ENCODE measurements around the gene POU6F2. TPM values are rescaled to one million over a fixed set of nuclear protein-coding genes. Genes with fewer than 3 reads are reported as not detected.
"Not testable (repeated sequence)": the region's sequence is repeated elsewhere in the genome, so short reads cannot be mapped to it uniquely, and the experiment has no call there.

Gene POU6F2
- total RNA-seq, 2 donors from 2014 or later = 0.16 to 0.22 TPM

GRCh38 chr7:39186671-39187070, 209.0 kb downstream of the POU6F2 start:
- H3K27ac Mint-ChIP-seq = no peak overlapping the region

DNA sequence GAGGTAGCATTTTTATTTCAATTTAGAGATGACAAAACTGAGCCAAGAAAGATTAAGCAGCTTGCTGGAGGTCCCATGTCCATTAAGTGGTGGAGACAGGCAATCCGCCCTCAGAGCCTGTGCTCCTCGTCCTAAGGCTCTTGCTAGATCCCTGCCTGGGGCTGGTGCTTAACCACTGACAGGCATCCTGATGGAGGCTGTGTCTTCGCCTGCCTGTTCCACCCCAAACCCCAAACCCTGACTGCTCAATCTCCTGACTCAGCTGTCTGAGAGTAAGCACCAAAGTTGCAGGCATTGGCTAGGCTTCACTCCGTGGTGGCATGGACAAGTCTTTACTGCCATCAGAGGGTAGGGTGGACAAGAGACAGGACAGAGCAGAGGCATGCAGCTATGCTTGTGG, 209.4 kb downstream of the POU6F2 start:
- Mint-ChIP-seq H3K36me3 (ENCODE audit: low read depth) (no peaks in the 10 kb centered on the region), H3K9me3 (no peaks in the 10 kb centered on the region), H3K4me1 (no peaks in the 10 kb centered on the region), H3K27ac (no peak overlapping the region), H3K4me3 (no peak overlapping the region), H3K27me3 (peaks cover 3% of the 10 kb centered on the region)
- ATAC-seq (replicated peaks) = no peak

More at GRCh38 chr7:39186671-39187070, 209.0 kb downstream of the POU6F2 start:
- no peaks in the 10 kb centered on the region for H3K27me3 Mint-ChIP-seq
- no peaks in the 10 kb centered on the region for H3K36me3 Mint-ChIP-seq (ENCODE audit: low read depth)
- no peaks in the 10 kb centered on the region for H3K9me3 Mint-ChIP-seq
- no peaks in the 10 kb centered on the region for H3K4me1 Mint-ChIP-seq
- H3K4me3 Mint-ChIP-seq = no peak overlapping the region
- no peak for ATAC-seq (replicated peaks)

DNA sequence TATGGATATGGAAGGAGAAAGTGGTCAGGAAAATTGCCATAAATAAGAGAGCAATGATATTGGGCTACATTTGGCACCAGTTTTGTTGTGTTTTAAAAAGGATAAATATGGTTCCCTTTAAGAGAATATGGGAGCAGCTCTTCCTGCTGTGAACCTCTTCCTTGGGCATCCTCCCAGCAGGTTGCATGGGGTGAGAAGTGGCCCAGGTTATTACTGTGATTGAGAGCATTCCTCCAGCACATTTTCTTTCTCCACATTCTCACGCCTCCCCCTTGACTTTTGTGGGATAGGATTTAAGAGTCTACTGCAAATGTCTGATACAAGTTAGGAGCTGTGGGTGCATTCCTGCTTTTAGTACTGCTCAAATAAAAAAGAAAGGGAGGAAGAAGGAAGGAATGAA, 214.8 kb downstream of the POU6F2 start:
- Mint-ChIP-seq H3K4me3 (no peak overlapping the region), H3K27ac (no peak overlapping the region), H3K9me3 (no peaks in the 10 kb centered on the region), H3K36me3 (ENCODE audit: low read depth) (no peaks in the 10 kb centered on the region), H3K4me1 (no peaks in the 10 kb centered on the region), H3K27me3 (peaks cover 5% of the 10 kb centered on the region)
- ATAC-seq (replicated peaks) = no peak

- ATAC-seq (replicated peaks); H3K4me1 Mint-ChIP-seq; H3K9me3 Mint-ChIP-seq; H3K36me3 Mint-ChIP-seq (ENCODE audit: low read depth); H3K27me3 Mint-ChIP-seq; H3K4me3 Mint-ChIP-seq; H3K27ac Mint-ChIP-seq: not testable (repeated sequence)
Measured at GRCh38 chr7:39194388-39194787, 216.7 kb downstream of the POU6F2 start.

GRCh38 chr7:39195967-39196366, 218.3 kb downstream of the POU6F2 start:
- H3K27ac Mint-ChIP-seq = no peak overlapping the region
- H3K36me3 Mint-ChIP-seq (ENCODE audit: low read depth) = no peaks in the 10 kb centered on the region
- no peaks in the 10 kb centered on the region for H3K4me1 Mint-ChIP-seq
- H3K27me3 Mint-ChIP-seq = peaks cover 5% of the 10 kb centered on the region
- ATAC-seq (replicated peaks) = no peak
- no peak overlapping the region for H3K4me3 Mint-ChIP-seq
- no peaks in the 10 kb centered on the region for H3K9me3 Mint-ChIP-seq

- no peaks in the 10 kb centered on the region for H3K4me1 Mint-ChIP-seq
- no peak for ATAC-seq (replicated peaks)
- H3K27ac Mint-ChIP-seq = no peak overlapping the region
- H3K36me3 Mint-ChIP-seq (ENCODE audit: low read depth) = no peaks in the 10 kb centered on the region
- no peak overlapping the region for H3K4me3 Mint-ChIP-seq
- no peaks in the 10 kb centered on the region for H3K9me3 Mint-ChIP-seq
- H3K27me3 Mint-ChIP-seq = no peaks in the 10 kb centered on the region
Measured at GRCh38 chr7:39197831-39198230, 220.1 kb downstream of the POU6F2 start.

DNA sequence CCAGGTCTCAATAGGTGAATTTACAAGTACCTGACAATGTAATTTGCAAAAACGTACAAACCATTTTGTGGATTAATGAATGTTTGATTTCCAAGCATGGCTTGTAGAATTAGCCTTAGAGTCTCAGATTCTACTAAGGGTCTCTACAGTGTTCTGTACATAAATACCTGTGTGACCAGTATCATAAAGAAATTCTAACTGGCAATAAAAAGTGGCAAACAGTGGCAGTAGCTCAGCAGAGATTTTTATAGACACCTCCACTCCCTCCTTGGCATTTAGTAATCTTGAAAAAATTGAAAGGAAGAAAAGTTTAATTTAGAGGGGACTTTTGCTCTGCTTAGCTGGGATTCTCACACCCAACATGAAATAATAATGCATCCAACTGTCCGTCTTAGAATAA, 220.8 kb downstream of the POU6F2 start:
- no peaks in the 10 kb centered on the region for H3K4me1 Mint-ChIP-seq
- no peak for ATAC-seq (replicated peaks)
- no peak overlapping the region for H3K27ac Mint-ChIP-seq
- H3K4me3 Mint-ChIP-seq = no peak overlapping the region
- no peaks in the 10 kb centered on the region for H3K27me3 Mint-ChIP-seq
- H3K9me3 Mint-ChIP-seq = no peaks in the 10 kb centered on the region
- H3K36me3 Mint-ChIP-seq (ENCODE audit: low read depth) = no peaks in the 10 kb centered on the region

- Mint-ChIP-seq H3K4me1 (no peaks in the 10 kb centered on the region), H3K27me3 (no peaks in the 10 kb centered on the region), H3K9me3 (no peaks in the 10 kb centered on the region), H3K27ac (no peak overlapping the region), H3K36me3 (ENCODE audit: low read depth) (no peaks in the 10 kb centered on the region), H3K4me3 (no peak overlapping the region)
- no peak for ATAC-seq (replicated peaks)
Measured at GRCh38 chr7:39199006-39199405, 221.3 kb downstream of the POU6F2 start.

- no peaks in the 10 kb centered on the region for H3K27me3 Mint-ChIP-seq
- no peaks in the 10 kb centered on the region for H3K36me3 Mint-ChIP-seq (ENCODE audit: low read depth)
- no peak for ATAC-seq (replicated peaks)
- H3K4me3 Mint-ChIP-seq = no peak overlapping the region
- no peaks in the 10 kb centered on the region for H3K4me1 Mint-ChIP-seq
- no peaks in the 10 kb centered on the region for H3K9me3 Mint-ChIP-seq
- no peak overlapping the region for H3K27ac Mint-ChIP-seq
Measured at GRCh38 chr7:39199951-39200350, 222.2 kb downstream of the POU6F2 start.

GRCh38 chr7:39202041-39202440, 224.3 kb downstream of the POU6F2 start:
- H3K9me3 Mint-ChIP-seq = no peaks in the 10 kb centered on the region

DNA sequence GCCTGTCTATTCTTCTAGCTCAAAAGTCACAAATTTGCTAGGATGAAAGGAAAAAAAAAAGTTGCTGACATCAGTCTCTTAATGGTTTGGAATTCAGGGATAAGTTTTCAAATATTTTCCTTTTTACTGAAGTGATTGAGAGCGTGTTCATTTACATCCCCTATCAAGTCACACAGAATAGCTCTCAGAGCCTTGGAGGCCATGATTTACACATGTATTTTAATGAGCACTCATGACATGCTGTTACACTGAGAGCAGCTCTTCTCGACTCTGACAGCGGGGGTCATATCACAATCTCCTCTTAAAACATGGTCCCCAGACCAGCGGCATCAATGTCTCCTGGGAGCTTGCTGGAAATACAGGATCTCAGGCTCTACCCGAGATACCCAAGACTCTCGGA, 232.7 kb downstream of the POU6F2 start:
- Mint-ChIP-seq H3K27ac (no peak overlapping the region), H3K9me3 (no peaks in the 10 kb centered on the region), H3K27me3 (peaks cover 4% of the 10 kb centered on the region), H3K4me3 (no peak overlapping the region), H3K36me3 (ENCODE audit: low read depth) (no peaks in the 10 kb centered on the region), H3K4me1 (no peaks in the 10 kb centered on the region)
- ATAC-seq (replicated peaks) = no peak

More at GRCh38 chr7:39202041-39202440, 224.3 kb downstream of the POU6F2 start:
- H3K27ac Mint-ChIP-seq = no peak overlapping the region
- H3K27me3 Mint-ChIP-seq = no peaks in the 10 kb centered on the region
- H3K4me3 Mint-ChIP-seq = no peak overlapping the region
- ATAC-seq (replicated peaks) = no peak
- H3K4me1 Mint-ChIP-seq = no peaks in the 10 kb centered on the region
- no peaks in the 10 kb centered on the region for H3K36me3 Mint-ChIP-seq (ENCODE audit: low read depth)

- ATAC-seq (replicated peaks) = no peak
- Mint-ChIP-seq H3K36me3 (ENCODE audit: low read depth) (no peaks in the 10 kb centered on the region), H3K9me3 (no peaks in the 10 kb centered on the region), H3K4me1 (no peaks in the 10 kb centered on the region), H3K27me3 (peaks cover 7% of the 10 kb centered on the region), H3K27ac (no peak overlapping the region), H3K4me3 (no peak overlapping the region)
Measured at GRCh38 chr7:39211581-39211980, 233.9 kb downstream of the POU6F2 start.

DNA sequence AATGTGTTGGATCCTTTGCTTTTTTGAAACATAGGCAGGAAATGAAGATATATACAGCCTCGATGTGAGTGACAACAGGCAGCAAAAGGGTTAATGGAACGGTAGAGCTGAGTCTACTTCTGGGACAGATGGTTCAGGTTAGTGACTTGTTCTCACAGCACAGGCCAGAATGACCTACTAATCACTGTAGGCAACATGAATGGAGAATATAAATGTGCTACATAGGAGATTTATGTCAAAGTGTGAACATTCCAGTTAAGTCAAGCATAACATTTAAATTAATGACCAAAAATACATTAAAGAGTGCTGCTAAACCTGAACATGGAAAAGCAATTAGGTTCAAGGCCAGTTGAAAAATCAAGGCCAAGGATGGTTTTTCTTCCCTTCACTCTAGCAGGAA, 235.2 kb downstream of the POU6F2 start:
- H3K4me3 Mint-ChIP-seq = no peak overlapping the region
- ATAC-seq (replicated peaks) = no peak
- no peaks in the 10 kb centered on the region for H3K4me1 Mint-ChIP-seq
- no peaks in the 10 kb centered on the region for H3K9me3 Mint-ChIP-seq
- no peak overlapping the region for H3K27ac Mint-ChIP-seq
- H3K27me3 Mint-ChIP-seq = peaks cover 7% of the 10 kb centered on the region
- H3K36me3 Mint-ChIP-seq (ENCODE audit: low read depth) = no peaks in the 10 kb centered on the region

DNA sequence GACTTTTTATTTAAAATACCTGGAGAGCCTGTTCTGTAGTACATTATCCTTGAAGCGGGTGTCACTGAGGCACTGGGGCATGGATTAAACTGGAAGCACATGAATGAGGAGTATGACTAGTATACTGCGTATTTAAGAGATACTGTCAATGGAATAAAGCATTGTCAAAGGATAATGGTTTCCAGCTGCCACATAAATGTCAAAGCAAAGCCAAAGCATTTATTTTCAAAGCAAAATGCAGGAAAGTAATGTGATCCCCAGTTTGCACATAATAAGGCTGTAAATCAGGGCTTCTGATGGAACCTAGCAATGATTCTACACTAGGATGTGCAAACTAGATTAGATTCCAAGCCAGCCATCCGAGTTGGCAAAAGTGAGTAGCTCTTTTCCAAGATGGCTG, 240.1 kb downstream of the POU6F2 start:
- H3K9me3 Mint-ChIP-seq = no peaks in the 10 kb centered on the region
- peaks cover 3% of the 10 kb centered on the region for H3K27me3 Mint-ChIP-seq
- no peaks in the 10 kb centered on the region for H3K4me1 Mint-ChIP-seq
- no peak overlapping the region for H3K27ac Mint-ChIP-seq
- H3K36me3 Mint-ChIP-seq (ENCODE audit: low read depth) = no peaks in the 10 kb centered on the region
- ATAC-seq (replicated peaks) = no peak
- H3K4me3 Mint-ChIP-seq = no peak overlapping the region

- no peak for ATAC-seq (replicated peaks)
- Mint-ChIP-seq H3K27me3 (peaks cover 3% of the 10 kb centered on the region), H3K4me3 (no peak overlapping the region), H3K36me3 (ENCODE audit: low read depth) (no peaks in the 10 kb centered on the region), H3K9me3 (no peaks in the 10 kb centered on the region), H3K4me1 (no peaks in the 10 kb centered on the region), H3K27ac (no peak overlapping the region)
Measured at GRCh38 chr7:39219869-39220268, 242.2 kb downstream of the POU6F2 start.

DNA sequence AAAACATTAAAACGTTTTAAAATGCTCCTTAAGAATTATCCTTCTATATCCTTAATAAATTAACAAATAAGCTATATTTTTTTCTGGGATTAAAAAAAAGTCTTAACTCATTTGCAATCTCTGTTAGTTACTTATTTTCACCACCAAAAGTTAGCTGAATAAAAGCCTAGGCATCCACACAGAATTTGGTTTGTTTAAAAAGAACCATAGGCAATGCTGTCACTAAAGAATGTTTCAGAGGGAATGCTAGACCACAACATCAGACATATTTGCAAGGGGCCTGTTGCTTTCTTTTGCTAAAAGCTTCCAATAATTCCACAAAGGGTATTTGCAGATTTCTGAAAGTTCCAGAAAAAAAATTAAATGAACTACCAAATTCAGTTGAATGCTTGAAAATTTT, 244.2 kb downstream of the POU6F2 start:
- H3K9me3 Mint-ChIP-seq = no peaks in the 10 kb centered on the region
- no peak overlapping the region for H3K4me3 Mint-ChIP-seq
- no peak overlapping the region for H3K27ac Mint-ChIP-seq
- no peaks in the 10 kb centered on the region for H3K27me3 Mint-ChIP-seq
- H3K36me3 Mint-ChIP-seq (ENCODE audit: low read depth) = no peaks in the 10 kb centered on the region
- ATAC-seq (replicated peaks) = no peak
- H3K4me1 Mint-ChIP-seq = no peaks in the 10 kb centered on the region
